Neuron (in vitro differentiated cells): ENCODE measurements around the gene ASPHD2.
A peak's percentile ranks its signal among the peaks of the same experiment; 100 is the strongest.

ENCODE experiments used
- H2AFZ ChIP-seq: one replicate; pipeline ENCODE4 v1.6.1; 2013; ENCODE audit warnings: low read depth, mild to moderate bottlenecking, inconsistent platforms, low read length, moderate library complexity
- H3K27me3 ChIP-seq: one replicate; pipeline ENCODE4 v1.6.1; 2013; ENCODE audit warnings: low read length; ENCODE audit not compliant: insufficient read depth
- H3K36me3 ChIP-seq: one replicate; pipeline ENCODE4 v1.6.1; 2013; ENCODE audit warnings: low read length; ENCODE audit not compliant: insufficient read depth
- H3K4me1 ChIP-seq: one replicate; pipeline ENCODE4 v1.6.1; 2013; ENCODE audit warnings: low read length; ENCODE audit not compliant: insufficient read depth
- H3K4me3 ChIP-seq: 2 replicates; pipeline ENCODE4 v1.5.1; 2013; ENCODE audit warnings: mild to moderate bottlenecking, low read length, moderate library complexity
- H3K9me3 ChIP-seq: one replicate; pipeline ENCODE4 v1.6.1; 2013; ENCODE audit warnings: low read length

The ASPHD2 gene, protein sequence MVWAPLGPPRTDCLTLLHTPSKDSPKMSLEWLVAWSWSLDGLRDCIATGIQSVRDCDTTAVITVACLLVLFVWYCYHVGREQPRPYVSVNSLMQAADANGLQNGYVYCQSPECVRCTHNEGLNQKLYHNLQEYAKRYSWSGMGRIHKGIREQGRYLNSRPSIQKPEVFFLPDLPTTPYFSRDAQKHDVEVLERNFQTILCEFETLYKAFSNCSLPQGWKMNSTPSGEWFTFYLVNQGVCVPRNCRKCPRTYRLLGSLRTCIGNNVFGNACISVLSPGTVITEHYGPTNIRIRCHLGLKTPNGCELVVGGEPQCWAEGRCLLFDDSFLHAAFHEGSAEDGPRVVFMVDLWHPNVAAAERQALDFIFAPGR

DNA sequence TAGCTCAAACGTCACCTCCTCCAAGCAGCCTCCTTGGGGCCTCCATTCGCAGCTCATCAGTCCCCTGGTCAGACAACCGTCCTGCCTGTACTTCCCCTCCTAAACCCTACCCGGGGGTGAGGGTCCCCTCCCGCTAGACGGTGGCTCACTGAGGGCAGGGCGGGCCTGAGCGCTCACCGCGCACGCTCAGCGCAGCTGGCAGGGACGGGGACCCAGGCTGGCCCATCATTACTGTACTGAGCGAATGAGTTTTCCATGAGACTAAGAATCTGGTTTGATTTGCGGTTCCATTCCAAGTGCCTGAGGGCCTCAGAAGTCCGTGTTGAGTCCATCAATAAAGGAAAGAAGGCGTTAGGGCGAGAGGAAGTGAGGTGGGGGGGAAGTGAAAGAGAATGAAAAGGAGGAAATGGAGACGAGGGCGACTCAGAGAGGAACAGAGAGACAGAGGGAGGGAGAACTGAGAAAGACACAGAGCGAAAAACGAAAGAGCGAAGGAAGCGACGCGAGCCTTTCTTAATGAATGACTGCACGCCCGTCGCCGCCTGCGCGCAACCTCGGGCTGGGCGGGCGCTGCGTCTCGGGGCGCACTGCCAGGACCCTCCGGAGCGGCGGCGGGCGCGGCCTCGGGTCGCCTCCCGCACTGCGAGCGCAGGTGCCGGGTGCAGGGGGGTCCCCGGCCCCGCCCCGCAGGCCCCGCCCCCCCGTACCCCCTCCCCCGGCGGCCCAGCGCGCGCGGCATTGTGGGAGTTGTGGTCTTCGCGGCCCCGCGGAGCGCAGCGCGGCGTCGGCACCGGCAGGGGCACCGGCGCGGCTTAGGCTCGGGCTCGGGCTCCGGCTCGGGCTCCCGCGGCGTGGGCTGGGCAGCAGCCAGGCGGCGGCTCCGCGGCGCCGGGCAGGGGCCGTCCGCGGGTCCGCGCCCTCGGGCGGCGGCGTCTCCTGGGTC lies at the start of gene ASPHD2:
TSS of gene ASPHD2 (plus strand) at position 746 of the 943 bp plus-strand sequence. CDS start 4,356 bp downstream, outside the sequence.
- Histone ChIP-seq H3K9me3 (no peaks in the 10 kb centered on the region), H3K4me1 (peaks cover 31% of the 10 kb centered on the region)

DNA sequence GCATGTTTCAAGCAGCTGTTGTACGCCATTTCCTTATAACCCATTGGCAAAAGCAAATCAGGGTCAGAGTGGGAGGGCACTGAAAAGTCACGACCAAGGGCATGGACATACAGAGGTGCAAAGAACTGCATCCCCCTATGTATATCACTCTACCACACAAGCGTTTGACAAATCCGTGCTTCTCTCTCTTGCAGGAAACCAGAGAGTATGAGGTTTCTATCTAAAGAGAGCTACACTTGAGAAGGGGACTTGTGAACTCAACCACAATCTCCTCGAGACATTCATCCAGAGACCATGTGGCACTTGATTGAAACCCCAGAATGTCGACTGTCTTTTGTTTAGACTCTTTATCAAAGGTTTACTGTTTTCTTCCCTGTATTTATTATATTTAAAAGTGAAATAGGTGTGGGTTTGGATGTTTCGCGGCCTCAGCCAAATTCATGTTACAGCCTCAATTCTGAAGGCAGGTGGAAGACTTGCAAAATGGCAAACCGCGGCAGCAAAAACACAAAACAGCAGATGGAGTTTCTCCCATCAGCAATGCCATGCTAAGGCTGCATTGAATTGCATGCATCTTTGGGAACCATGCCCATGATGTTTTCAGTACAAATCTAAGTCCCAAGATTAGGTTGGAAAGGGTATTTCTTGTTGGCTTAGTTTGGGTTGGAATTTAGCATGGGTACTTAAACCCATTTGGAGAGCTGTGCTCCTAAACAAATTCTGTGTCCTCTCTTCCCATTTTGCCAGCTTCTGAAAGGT lies 48.8 kb upstream of the ASPHD2 start:
- Histone ChIP-seq H3K9me3 (peaks cover 3% of the 10 kb centered on the region), H3K4me1 (peaks cover 18% of the 10 kb centered on the region), H2AFZ (no peak overlapping the region), H3K27me3 (no peaks in the 10 kb centered on the region), H3K36me3 (no peaks in the 10 kb centered on the region), H3K4me3 (no peak overlapping the region)

More for the DNA sequence above, at the start of gene ASPHD2:
- H3K27me3 ChIP-seq = no peaks in the 10 kb centered on the region
- H2AFZ ChIP-seq = peak within 1 kb of the TSS; percentile 88
- H3K36me3 ChIP-seq = peaks cover 5% of the 10 kb centered on the region
- H3K4me3 ChIP-seq = peak within 1 kb of the TSS; percentile 55

DNA sequence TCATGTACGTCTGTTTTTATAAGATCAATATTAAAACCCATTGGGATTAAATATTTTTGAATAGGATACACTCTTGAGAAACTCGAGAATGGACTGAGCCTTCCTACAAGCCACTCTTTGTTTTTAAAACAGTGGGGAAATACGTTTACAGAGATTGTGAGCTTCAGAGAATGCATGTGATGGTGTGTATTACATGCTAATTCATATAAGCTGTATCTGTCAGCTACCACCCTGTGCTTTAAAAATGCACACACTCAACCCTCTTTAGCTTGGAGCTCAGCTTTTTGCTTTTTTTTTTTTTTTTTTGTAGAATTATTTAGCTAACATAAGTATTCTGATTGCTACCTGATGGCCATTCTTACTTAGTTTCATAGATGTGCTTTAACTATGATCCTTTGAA lies 46.3 kb upstream of the ASPHD2 start:
- no peaks in the 10 kb centered on the region for H3K27me3 ChIP-seq
- no peaks in the 10 kb centered on the region for H3K36me3 ChIP-seq
- H2AFZ ChIP-seq = no peak overlapping the region

DNA sequence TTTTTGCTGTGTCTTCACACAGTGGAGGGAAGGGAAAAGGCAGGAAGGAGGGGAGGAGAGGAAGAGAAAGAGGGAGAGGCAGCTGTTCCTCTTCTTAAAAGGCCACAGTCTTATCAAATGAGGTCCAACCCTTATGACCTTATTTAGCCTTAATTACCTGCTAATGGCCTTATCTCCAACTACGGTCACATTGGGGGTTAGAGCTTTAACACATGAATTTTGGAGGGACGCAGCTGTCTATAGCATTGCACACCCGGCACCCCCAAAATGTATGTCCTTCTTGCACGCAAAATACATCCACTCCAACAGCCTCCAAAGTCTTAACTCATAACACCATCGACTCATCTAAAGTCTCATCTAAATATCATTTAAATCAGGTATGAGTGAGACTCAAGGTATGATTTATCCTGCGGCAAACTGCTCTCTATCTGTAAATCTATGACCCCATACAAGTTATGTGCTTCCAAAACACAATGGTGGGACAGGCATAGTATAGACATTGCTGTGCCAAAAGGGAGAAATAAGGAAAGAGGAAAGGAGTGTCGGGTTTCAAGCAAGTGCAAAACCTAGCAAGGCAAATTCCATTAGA lies 45.0 kb upstream of the ASPHD2 start:
- Histone ChIP-seq H3K4me1 (peaks cover 7% of the 10 kb centered on the region), H3K27me3 (no peaks in the 10 kb centered on the region), H3K4me3 (no peak overlapping the region), H3K36me3 (no peaks in the 10 kb centered on the region), H2AFZ (no peak overlapping the region), H3K9me3 (peaks cover 3% of the 10 kb centered on the region)

More for the DNA sequence above, 46.3 kb upstream of the ASPHD2 start:
- H3K4me3 ChIP-seq = no peak overlapping the region
- peaks cover 3% of the 10 kb centered on the region for H3K9me3 ChIP-seq
- H3K4me1 ChIP-seq = peaks cover 9% of the 10 kb centered on the region

DNA sequence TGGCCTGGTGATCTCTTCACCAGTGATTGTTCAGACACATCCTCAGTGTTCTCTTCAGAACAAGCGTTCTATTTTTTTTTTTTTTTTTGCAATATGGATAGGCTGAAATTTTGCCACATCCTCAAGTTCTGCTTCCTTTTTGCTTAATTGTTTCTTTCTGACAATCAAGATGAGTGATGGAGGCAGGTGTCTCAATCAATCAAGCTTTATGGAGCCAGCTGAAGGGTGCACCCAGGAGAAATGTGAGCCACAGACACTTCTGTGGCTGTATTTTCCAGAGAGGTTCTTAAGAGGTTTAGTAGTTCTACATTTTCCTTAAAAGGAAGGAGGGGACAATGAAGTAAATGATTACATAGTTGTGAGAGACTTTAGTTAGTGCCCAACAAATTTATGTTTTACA lies 43.9 kb upstream of the ASPHD2 start:
- Histone ChIP-seq H3K4me1 (peaks cover 7% of the 10 kb centered on the region), H2AFZ (no peak overlapping the region), H3K4me3 (no peak overlapping the region), H3K9me3 (no peaks in the 10 kb centered on the region), H3K27me3 (no peaks in the 10 kb centered on the region), H3K36me3 (no peaks in the 10 kb centered on the region)

DNA sequence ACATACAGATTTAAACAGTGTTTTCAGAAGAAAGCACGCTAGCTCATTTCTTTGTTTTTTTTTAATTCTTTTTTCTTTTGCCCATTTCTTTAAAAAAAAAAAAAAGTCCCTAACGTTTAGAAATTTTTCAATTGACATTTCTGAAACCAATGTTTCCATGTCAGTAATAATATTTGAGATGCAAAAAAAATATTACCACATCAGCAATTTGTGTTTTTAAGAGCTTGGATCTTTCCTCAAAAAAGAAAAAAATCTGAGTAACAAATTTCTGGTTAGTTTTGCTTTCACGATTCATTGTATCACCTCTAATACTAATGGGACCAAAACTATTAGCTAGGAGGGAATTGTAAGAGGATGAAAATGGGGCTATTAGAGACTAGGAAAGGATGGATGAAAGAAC lies 39.9 kb upstream of the ASPHD2 start:
- no peak overlapping the region for H3K4me3 ChIP-seq
- H3K36me3 ChIP-seq = no peaks in the 10 kb centered on the region
- no peaks in the 10 kb centered on the region for H3K4me1 ChIP-seq
- no peaks in the 10 kb centered on the region for H3K9me3 ChIP-seq
- no peak overlapping the region for H2AFZ ChIP-seq
- no peaks in the 10 kb centered on the region for H3K27me3 ChIP-seq

DNA sequence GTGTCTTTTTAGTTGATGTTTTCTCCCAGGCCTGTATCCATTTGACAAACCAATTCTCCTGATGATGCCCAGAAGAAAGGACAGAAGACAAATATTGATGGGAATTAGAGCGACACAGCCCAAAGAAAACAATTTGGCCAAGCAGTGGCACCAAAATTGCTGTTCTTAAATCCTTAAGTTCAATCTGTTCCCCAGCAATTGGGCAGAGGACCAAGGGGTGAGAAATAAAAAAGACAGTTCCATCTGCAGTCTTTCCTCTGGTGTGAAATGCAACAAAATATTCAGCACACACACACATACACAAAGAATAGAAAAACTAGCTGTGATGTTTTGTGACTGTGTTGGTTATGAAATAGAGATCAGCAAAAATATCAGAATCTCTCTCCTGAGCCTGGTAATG lies 38.0 kb upstream of the ASPHD2 start:
- Histone ChIP-seq H3K36me3 (no peaks in the 10 kb centered on the region), H3K4me1 (peaks cover 12% of the 10 kb centered on the region), H3K9me3 (no peaks in the 10 kb centered on the region), H2AFZ (no peak overlapping the region), H3K27me3 (no peaks in the 10 kb centered on the region), H3K4me3 (no peak overlapping the region)

DNA sequence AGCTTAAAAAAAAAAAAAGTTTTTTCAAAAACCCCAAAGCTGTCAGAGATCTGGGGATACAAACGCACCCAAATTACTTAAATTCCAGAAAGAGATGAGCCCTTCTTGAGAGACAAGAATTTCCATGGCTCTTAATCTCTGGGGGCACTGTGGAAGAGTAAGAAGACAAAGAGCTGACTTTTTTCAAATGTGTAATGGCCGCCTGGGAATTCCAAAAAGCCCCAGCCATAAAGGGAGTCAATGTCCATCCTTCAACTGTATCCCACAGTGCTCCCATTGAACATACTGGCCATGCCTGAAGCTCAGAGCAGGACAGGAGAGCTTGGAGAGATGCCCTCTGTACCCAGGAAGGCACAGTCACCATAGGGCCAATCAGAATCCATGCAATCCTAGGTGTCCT lies 37.4 kb upstream of the ASPHD2 start:
- Histone ChIP-seq H2AFZ (no peak overlapping the region), H3K36me3 (no peaks in the 10 kb centered on the region), H3K4me3 (no peak overlapping the region), H3K27me3 (no peaks in the 10 kb centered on the region), H3K4me1 (peaks cover 13% of the 10 kb centered on the region), H3K9me3 (no peaks in the 10 kb centered on the region)

DNA sequence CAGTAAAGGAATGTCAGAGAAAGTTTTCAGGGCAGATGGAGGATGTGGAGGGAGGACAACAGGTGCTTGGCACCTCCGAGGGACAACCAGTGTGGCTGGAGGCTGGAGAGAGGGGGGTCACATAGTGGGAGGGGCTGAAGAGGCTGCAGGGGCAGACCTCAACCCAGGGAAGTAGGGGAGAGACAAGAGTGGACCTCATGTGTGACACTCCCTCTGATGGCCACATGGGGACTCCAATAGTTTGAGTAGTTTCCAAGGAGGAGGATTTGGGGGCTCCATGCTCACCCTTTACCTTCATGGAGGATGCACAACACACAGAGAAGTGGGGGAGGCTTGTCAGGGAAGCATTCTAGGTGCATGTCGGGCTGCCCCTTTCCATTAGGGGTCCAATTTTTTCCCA lies 35.1 kb upstream of the ASPHD2 start:
- no peaks in the 10 kb centered on the region for H3K36me3 ChIP-seq
- H3K9me3 ChIP-seq = no peaks in the 10 kb centered on the region
- no peak overlapping the region for H2AFZ ChIP-seq
- H3K27me3 ChIP-seq = no peaks in the 10 kb centered on the region
- peaks cover 15% of the 10 kb centered on the region for H3K4me1 ChIP-seq
- no peak overlapping the region for H3K4me3 ChIP-seq

DNA sequence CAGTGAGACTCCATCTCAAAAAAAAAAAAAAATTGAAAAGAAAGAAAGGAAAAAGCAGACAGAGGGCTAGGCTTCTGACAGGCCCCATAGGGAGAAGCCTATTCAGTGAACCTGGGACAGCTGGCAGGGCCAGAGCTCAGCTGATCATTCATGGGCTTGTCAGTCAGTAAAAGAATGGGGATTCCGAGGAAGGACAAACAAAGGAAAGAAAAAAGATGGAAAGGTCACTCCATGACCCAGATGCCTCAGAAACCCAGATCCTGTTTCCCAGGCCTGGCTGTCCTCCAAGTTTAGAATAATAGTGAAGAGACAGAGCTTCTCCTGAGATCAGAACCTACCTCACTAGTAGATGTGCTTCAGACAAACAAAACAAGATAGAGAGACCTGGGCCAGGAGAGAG lies 34.3 kb upstream of the ASPHD2 start:
- no peak overlapping the region for H3K4me3 ChIP-seq

DNA sequence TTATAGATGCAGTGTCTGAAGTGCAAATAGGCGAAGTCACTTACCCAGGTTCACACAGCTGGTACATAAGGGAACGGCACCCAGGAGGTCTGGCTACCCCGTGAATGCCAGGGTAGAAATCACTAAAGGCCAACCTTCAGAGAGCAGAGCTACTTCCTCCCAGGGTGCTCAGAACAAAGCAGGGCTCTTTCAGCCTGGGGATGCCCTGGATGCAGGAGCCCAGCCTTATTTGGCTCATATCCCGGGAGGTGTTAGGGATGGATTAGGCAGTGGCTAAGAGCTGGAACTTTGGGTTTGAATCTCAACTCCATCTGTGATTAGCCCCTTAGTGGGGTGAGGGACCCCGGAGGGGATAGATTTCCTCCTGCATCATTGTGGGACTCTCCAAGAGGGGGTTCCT lies 33.1 kb upstream of the ASPHD2 start:
- Histone ChIP-seq H3K4me1 (peaks cover 18% of the 10 kb centered on the region), H3K27me3 (no peaks in the 10 kb centered on the region), H3K4me3 (no peak overlapping the region), H2AFZ (no peak overlapping the region), H3K9me3 (no peaks in the 10 kb centered on the region), H3K36me3 (no peaks in the 10 kb centered on the region)

More for the DNA sequence above, 34.3 kb upstream of the ASPHD2 start:
- H3K4me1 ChIP-seq = peaks cover 18% of the 10 kb centered on the region
- H2AFZ ChIP-seq = no peak overlapping the region
- no peaks in the 10 kb centered on the region for H3K9me3 ChIP-seq
- H3K27me3 ChIP-seq = no peaks in the 10 kb centered on the region
- H3K36me3 ChIP-seq = no peaks in the 10 kb centered on the region

DNA sequence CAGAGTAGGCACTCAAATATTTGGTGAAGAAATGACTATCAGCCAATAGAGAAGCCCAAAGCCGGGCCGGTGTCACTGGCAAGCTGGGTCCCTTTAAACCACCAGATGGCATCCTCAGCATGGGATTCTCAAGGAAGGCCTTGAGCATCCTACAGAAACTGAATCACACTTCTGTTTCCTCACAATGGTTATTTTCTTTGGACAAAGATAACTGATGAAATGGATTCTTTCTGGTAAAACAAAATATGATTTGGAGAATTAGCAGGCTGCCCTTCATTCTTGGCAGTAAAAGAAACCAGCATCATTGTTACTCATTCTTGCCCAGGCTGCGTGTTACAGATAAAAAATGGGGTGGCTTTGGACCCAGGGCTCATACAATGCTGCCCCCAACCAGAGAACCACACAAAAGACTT lies 30.3 kb upstream of the ASPHD2 start:
- no peak overlapping the region for H3K4me3 ChIP-seq
- H3K9me3 ChIP-seq = no peaks in the 10 kb centered on the region
- H3K36me3 ChIP-seq = no peaks in the 10 kb centered on the region
- no peaks in the 10 kb centered on the region for H3K27me3 ChIP-seq
- H3K4me1 ChIP-seq = peaks cover 18% of the 10 kb centered on the region
- no peak overlapping the region for H2AFZ ChIP-seq
